ENCODE measurements around the gene STUB1. TPM values are rescaled to one million over a fixed set of nuclear protein-coding genes. Genes with fewer than 3 reads are reported as not detected.

The STUB1 gene
- total RNA-seq, 1 experiment from 2014 or later = 122 TPM

Other genes with a start within 250 kb of the STUB1 start
- gene CAPN15, start 152.7 kb upstream of the STUB1 start, total RNA-seq (2022; extraction: Qiagen RNA extraction) = 40.4 to 75.7 TPM (median 67.9 TPM) in 5 replicates
- 0.08 to 0.28 TPM (median 0.26 TPM) in 5 replicates for gene PRR35, start 120.0 kb upstream of the STUB1 start, total RNA-seq (2022; extraction: Qiagen RNA extraction)
- 0.18 to 0.30 TPM (median 0.23 TPM) in 5 replicates for gene NHLRC4, start 113.4 kb upstream of the STUB1 start, total RNA-seq (2022; extraction: Qiagen RNA extraction)
- 28.4 to 42.0 TPM (median 39.2 TPM) in 5 replicates for gene PIGQ, start 110.4 kb upstream of the STUB1 start, total RNA-seq (2022; extraction: Qiagen RNA extraction)
- gene RAB40C, start 90.3 kb upstream of the STUB1 start, total RNA-seq (2022; extraction: Qiagen RNA extraction) = 14.1 to 20.1 TPM (median 19.5 TPM) in 5 replicates
- 0.04 to 0.17 TPM (median 0.12 TPM) in 5 replicates for gene WFIKKN1, start 49.4 kb upstream of the STUB1 start, total RNA-seq (2022; extraction: Qiagen RNA extraction)
- 79.9 to 151 TPM (median 141 TPM) in 5 replicates for gene METTL26, start 44.1 kb upstream of the STUB1 start, total RNA-seq (2022; extraction: Qiagen RNA extraction)
- 18.0 to 45.7 TPM (median 39.2 TPM) in 5 replicates for gene MCRIP2, start 38.6 kb upstream of the STUB1 start, total RNA-seq (2022; extraction: Qiagen RNA extraction)
- 13.8 to 27.0 TPM (median 22.9 TPM) in 5 replicates for gene WDR90, start 31.0 kb upstream of the STUB1 start, total RNA-seq (2022; extraction: Qiagen RNA extraction)
- 64.8 to 96.0 TPM (median 88.4 TPM) in 5 replicates for gene RHOT2, start 12.3 kb upstream of the STUB1 start, total RNA-seq (2022; extraction: Qiagen RNA extraction)
- 0.50 to 1.5 TPM (median 1.3 TPM) in 5 replicates for gene RHBDL1, start 4.7 kb upstream of the STUB1 start, total RNA-seq (2022; extraction: Qiagen RNA extraction)
- 67.4 to 83.2 TPM (median 83.1 TPM) in 5 replicates for gene JMJD8, start 3.9 kb downstream of the STUB1 start, total RNA-seq (2022; extraction: Qiagen RNA extraction)
- 3.9 to 6.6 TPM (median 6.2 TPM) in 5 replicates for gene WDR24, start 10.0 kb downstream of the STUB1 start, total RNA-seq (2022; extraction: Qiagen RNA extraction)
- gene FBXL16, start 25.4 kb downstream of the STUB1 start, total RNA-seq (2022; extraction: Qiagen RNA extraction) = 15.0 to 21.8 TPM (median 15.8 TPM) in 5 replicates
- gene METRN, start 34.7 kb downstream of the STUB1 start, total RNA-seq (2022; extraction: Qiagen RNA extraction) = 66.1 to 228 TPM (median 216 TPM) in 5 replicates
- gene ANTKMT, start 40.7 kb downstream of the STUB1 start, total RNA-seq (2022; extraction: Qiagen RNA extraction) = 28.7 to 63.4 TPM (median 61.2 TPM) in 5 replicates
- 3.4 to 6.3 TPM (median 5.2 TPM) in 5 replicates for gene CCDC78, start 46.0 kb downstream of the STUB1 start, total RNA-seq (2022; extraction: Qiagen RNA extraction)
- 17.6 to 20.2 TPM (median 18.6 TPM) in 5 replicates for gene HAGHL, start 46.7 kb downstream of the STUB1 start, total RNA-seq (2022; extraction: Qiagen RNA extraction)
- gene CIAO3, start 60.6 kb downstream of the STUB1 start, total RNA-seq (2022; extraction: Qiagen RNA extraction) = 22.4 to 33.1 TPM (median 30.0 TPM) in 5 replicates
- gene MSLN, start 80.3 kb downstream of the STUB1 start, total RNA-seq (2022; extraction: Qiagen RNA extraction) = 2.9 to 3.7 TPM (median 3.1 TPM) in 5 replicates
- 34.4 to 58.3 TPM (median 53.4 TPM) in 5 replicates for gene RPUSD1, start 108.0 kb downstream of the STUB1 start, total RNA-seq (2022; extraction: Qiagen RNA extraction)
- 14.5 to 32.9 TPM (median 24.5 TPM) in 5 replicates for gene CHTF18, start 108.2 kb downstream of the STUB1 start, total RNA-seq (2022; extraction: Qiagen RNA extraction)
- not detected in 5 replicates for gene GNG13, start 120.3 kb downstream of the STUB1 start, total RNA-seq (2022; extraction: Qiagen RNA extraction)

All from A549 treated with AZD2906 at 1 μM for 4 hours (cell line).